Lung (tissue), 12 donors: ENCODE data around the gene CROCC. TPM values are rescaled to one million over a fixed set of nuclear protein-coding genes. Genes with fewer than 3 reads are reported as not detected.

ENCODE experiments used
- ATAC-seq: fragments of 200-7000 bp; cut with Tn5 transposase; one replicate; pipeline ENCODE4 v1.9.1; 2020; ENCODE audit warnings: moderate number of reproducible peaks; ENCODE audit not compliant: insufficient read depth, low FRiP score
- DNase-seq, 3 donors: peaks; one replicate each; pipeline ENCODE4 v3.0.0-alpha.2; 2013 to 2017
- H3K27ac ChIP-seq, 2 donors: one replicate each; pipeline ENCODE4 v1.5.1; 2013; ENCODE audit warnings: mild to moderate bottlenecking in 2 of 2, moderate library complexity in 2 of 2, control low read depth in 1 of 2, inconsistent platforms in 1 of 2, low read depth in 1 of 2, low read length in 1 of 2
- H3K27me3 ChIP-seq, 3 donors: one replicate each; pipeline ENCODE4 v1.5.1; 2013; ENCODE audit warnings: low read length in 2 of 3; ENCODE audit not compliant: control insufficient read depth in 3 of 3, insufficient read depth in 3 of 3
- H3K36me3 ChIP-seq, 4 donors: one replicate each; pipeline ENCODE4 v1.5.1; 2013; ENCODE audit warnings: low read length in 4 of 4, mild to moderate bottlenecking in 1 of 4, moderate library complexity in 1 of 4; ENCODE audit not compliant: control insufficient read depth in 4 of 4, insufficient read depth in 4 of 4
- H3K4me1 ChIP-seq, 5 donors: one replicate each; pipeline ENCODE4 v1.5.1; 2013; ENCODE audit warnings: low read length in 5 of 5, mild to moderate bottlenecking in 2 of 5, moderate library complexity in 1 of 5; ENCODE audit not compliant: control insufficient read depth in 5 of 5, insufficient read depth in 5 of 5
- H3K4me3 ChIP-seq: one replicate; pipeline ENCODE4 v1.5.1; 2013; ENCODE audit warnings: mild to moderate bottlenecking, control low read depth, moderate library complexity
- H3K9ac ChIP-seq, 2 donors: one replicate each; pipeline ENCODE4 v1.5.1; 2013; ENCODE audit warnings: low read length in 2 of 2, control low read depth in 1 of 2; ENCODE audit not compliant: insufficient read depth in 1 of 2
- H3K9me3 ChIP-seq, 4 donors: one replicate each; pipeline ENCODE4 v1.5.1; 2013; ENCODE audit warnings: low read length in 3 of 4, mild to moderate bottlenecking in 1 of 4, moderate library complexity in 1 of 4; ENCODE audit not compliant: control insufficient read depth in 4 of 4, insufficient read depth in 3 of 4
- CTCF ChIP-seq: IDR thresholded peaks from 2 replicates; pipeline ENCODE4 v1.5.1; 2012; ENCODE audit warnings: mild to moderate bottlenecking; ENCODE audit errors: control extremely low read depth, extremely low read depth
- WGBS, 2 donors: extraction: QIAGEN DNeasy Blood & Tissue Kit; methylation state at CpG; one replicate each; pipeline ENCODE4 v1.1.7; 2013; 5-methylcytosine and 5-hydroxymethylcytosine counted together
- polyA plus RNA-seq, 2 donors: library from polyadenylated mRNA; stranded (reverse); fragments of 200-250 nt; gene quantifications; one replicate each; pipeline ENCODE4 v1.2.1, GENCODE V29; 2013
- total RNA-seq, 2 donors: library from RNA; depleted of rRNA in 1 of 2; stranded (reverse); fragments of >200 nt in 1 of 2; gene quantifications; one replicate each; pipeline ENCODE4 v1.2.1, GENCODE V29; 2014 to 2021
- donor health status: control.
- donor health status: control.
- donor health status: Bipolar disorder and iron deficiency.
- donor health status: healthy.
- donor health status: DM: yes; HTN: yes; CAD: no.

Gene CROCC
- total and polyA plus RNA-seq, 4 donors = 14.9 to 42.2 (median 28.5) TPM

- WGBS, 2 donors = 95 to 96% methylated on average over 24 of the region's 24 CpGs
- H3K4me3 ChIP-seq = no peak overlapping the region
- peaks cover 0 to 3% (median 0%) of the 10 kb centered on the region in 5 donors for H3K4me1 ChIP-seq
- H3K36me3 ChIP-seq = peaks cover 0 to 47% (median 10%) of the 10 kb centered on the region in 4 donors
- no peak for TF ChIP-seq CTCF
- H3K9ac ChIP-seq = no peak overlapping the region
- no peaks in the 10 kb centered on the region for H3K9me3 ChIP-seq
- no peak for ATAC-seq
- H3K27ac ChIP-seq = no peak overlapping the region
- no peaks in the 10 kb centered on the region for H3K27me3 ChIP-seq
- DNase-seq = no peak
Observed at GRCh38 chr1:17004466-17005364, 83.0 kb downstream of the CROCC start.

GRCh38 chr1:17005365-17005740, 83.6 kb downstream of the CROCC start:
- H3K4me3 ChIP-seq = no peak overlapping the region
- TF ChIP-seq CTCF = no peak
- no peak for DNase-seq
- no peak overlapping the region for H3K9ac ChIP-seq
- no peaks in the 10 kb centered on the region for H3K9me3 ChIP-seq
- H3K27ac ChIP-seq = no peak overlapping the region
- no peak for ATAC-seq
- H3K27me3 ChIP-seq = no peaks in the 10 kb centered on the region
- peaks cover 0 to 9% (median 0%) of the 10 kb centered on the region in 5 donors for H3K4me1 ChIP-seq
- H3K36me3 ChIP-seq = peaks cover 0 to 42% (median 10%) of the 10 kb centered on the region in 4 donors
- WGBS, 2 donors = 95 to 96% methylated on average over 19 of the region's 19 CpGs

GRCh38 chr1:17007121-17007520, 85.4 kb downstream of the CROCC start:
- H3K9me3 ChIP-seq = no peaks in the 10 kb centered on the region
- H3K36me3 ChIP-seq = peaks cover 0 to 28% (median 10%) of the 10 kb centered on the region in 4 donors
- ATAC-seq = no peak
- TF ChIP-seq CTCF = no peak
- H3K27me3 ChIP-seq = no peaks in the 10 kb centered on the region
- H3K4me1 ChIP-seq = peaks cover 0 to 16% (median 3%) of the 10 kb centered on the region in 5 donors
- H3K27ac ChIP-seq = no peak overlapping the region
- 92 to 93% methylated on average over 8 of the region's 8 CpGs for WGBS, 2 donors
- H3K9ac ChIP-seq = no peak overlapping the region
- no peak for DNase-seq
- no peak overlapping the region for H3K4me3 ChIP-seq
